ENCODE data around the gene FPR3. TPM values are rescaled to one million over a fixed set of nuclear protein-coding genes. Genes with fewer than 3 reads are reported as not detected.

The FPR3 gene
- total RNA-seq, 1 experiment from 2014 or later = not detected

DNA sequence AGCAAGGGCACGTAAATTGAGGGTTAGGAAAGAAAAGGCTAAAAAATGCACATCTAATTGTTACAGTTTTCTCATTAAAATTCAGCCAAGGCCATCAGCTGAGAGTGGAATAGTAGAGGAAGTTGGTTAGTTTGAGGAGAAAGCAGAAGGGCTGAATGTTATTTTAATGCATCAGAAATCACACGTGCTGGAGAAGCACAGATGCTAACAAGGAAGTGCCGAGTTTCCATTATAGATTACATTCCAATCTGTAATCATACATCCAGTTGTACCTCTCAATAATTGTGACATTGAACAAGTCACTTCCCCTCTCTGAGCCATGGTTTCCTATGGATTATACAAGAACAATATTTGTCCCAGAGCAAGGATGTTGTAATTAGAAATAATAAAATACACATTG is 25.1 kb downstream of the FPR3 start:
- no peak overlapping the region for H3K27ac Mint-ChIP-seq
- Histone ChIP-seq H2AK5ac (ENCODE audit: insufficient read length, low read length) (no peak overlapping the region), H2BK5ac (ENCODE audit: insufficient read length, low read length) (no peak overlapping the region), H3K4ac (ENCODE audit: low read depth, low read length) (no peak overlapping the region), H3K4me1 (ENCODE audit: insufficient read depth, low read length) (no peaks in the 10 kb centered on the region), H3K27ac (ENCODE audit: insufficient read length, low read depth, low read length) (no peak overlapping the region), H2BK120ac (ENCODE audit: low read depth, low read length, poor library complexity, severe bottlenecking) (no peak overlapping the region), H2BK12ac (ENCODE audit: insufficient read length, low read depth, low read length) (no peak overlapping the region), H2AFZ (ENCODE audit: low read length) (no peak overlapping the region), H3K23ac (ENCODE audit: insufficient read length, low read depth, low read length) (no peak overlapping the region), H3K27me3 (ENCODE audit: insufficient read depth, low read length) (no peaks in the 10 kb centered on the region), H3K79me1 (ENCODE audit: insufficient read depth, low read depth, low read length, poor library complexity, severe bottlenecking) (no peaks in the 10 kb centered on the region), H3K9me3 (ENCODE audit: control insufficient read depth, low read depth, low read length) (peaks cover 12% of the 10 kb centered on the region), H3K14ac (ENCODE audit: insufficient read depth, low read length) (no peak overlapping the region), H4K8ac (replicated peaks; ENCODE audit: insufficient read length, low read depth, low read length) (no peak overlapping the region), H2BK20ac (ENCODE audit: low read depth, low read length, poor library complexity, severe bottlenecking) (no peak overlapping the region), H3K4me2 (ENCODE audit: insufficient read depth, insufficient read length, low read length) (no peak overlapping the region), H4K5ac (ENCODE audit: insufficient read length, low read depth, low read length) (no peak overlapping the region), H2BK15ac (ENCODE audit: low read depth, low read length) (no peak overlapping the region), H3K18ac (ENCODE audit: insufficient read length, low read depth, low read length) (no peak overlapping the region), H3K56ac (ENCODE audit: insufficient read length, low read depth, low read length) (no peak overlapping the region), H4K20me1 (ENCODE audit: control insufficient read depth, insufficient read depth, insufficient read length) (no peaks in the 10 kb centered on the region), H3K79me2 (ENCODE audit: insufficient read depth, low read length) (no peaks in the 10 kb centered on the region), H4K91ac (ENCODE audit: insufficient read length, low read depth, low read length) (no peak overlapping the region), H3K23me2 (ENCODE audit: insufficient read length, low read depth, low read length, poor library complexity, severe bottlenecking) (no peaks in the 10 kb centered on the region), H3T11ph (ENCODE audit: low read length) (no peak overlapping the region), H3K9ac (ENCODE audit: extremely low read depth, insufficient read length, low read length) (no peak overlapping the region)
- peaks cover 97 to 98% of the 10 kb centered on the region in 2 experiments for H3K9me3 Mint-ChIP-seq
- TF ChIP-seq, protein P1, sequence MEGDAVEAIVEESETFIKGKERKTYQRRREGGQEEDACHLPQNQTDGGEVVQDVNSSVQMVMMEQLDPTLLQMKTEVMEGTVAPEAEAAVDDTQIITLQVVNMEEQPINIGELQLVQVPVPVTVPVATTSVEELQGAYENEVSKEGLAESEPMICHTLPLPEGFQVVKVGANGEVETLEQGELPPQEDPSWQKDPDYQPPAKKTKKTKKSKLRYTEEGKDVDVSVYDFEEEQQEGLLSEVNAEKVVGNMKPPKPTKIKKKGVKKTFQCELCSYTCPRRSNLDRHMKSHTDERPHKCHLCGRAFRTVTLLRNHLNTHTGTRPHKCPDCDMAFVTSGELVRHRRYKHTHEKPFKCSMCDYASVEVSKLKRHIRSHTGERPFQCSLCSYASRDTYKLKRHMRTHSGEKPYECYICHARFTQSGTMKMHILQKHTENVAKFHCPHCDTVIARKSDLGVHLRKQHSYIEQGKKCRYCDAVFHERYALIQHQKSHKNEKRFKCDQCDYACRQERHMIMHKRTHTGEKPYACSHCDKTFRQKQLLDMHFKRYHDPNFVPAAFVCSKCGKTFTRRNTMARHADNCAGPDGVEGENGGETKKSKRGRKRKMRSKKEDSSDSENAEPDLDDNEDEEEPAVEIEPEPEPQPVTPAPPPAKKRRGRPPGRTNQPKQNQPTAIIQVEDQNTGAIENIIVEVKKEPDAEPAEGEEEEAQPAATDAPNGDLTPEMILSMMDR (conservative IDR thresholded peaks at IDR 0.05) = no peak
- peaks cover 2% of the 10 kb centered on the region; the same call in 1 of the 2 replicates for H3K27me3 Mint-ChIP-seq (ENCODE audit: low read depth)
- no peak overlapping the region for H3K4me3 Mint-ChIP-seq
- DNase-seq = no peak
- peaks cover 0 to 18% (median 5%) of the 10 kb centered on the region in 3 experiments; a peak in 6 of 7 replicates for H3K36me3 Mint-ChIP-seq (ENCODE audit: insufficient read depth in 1 of 3, low read depth in 3 of 3)
- H3K4me1 Mint-ChIP-seq = no peaks in the 10 kb centered on the region
- WGBS (ENCODE audit: extremely low coverage, insufficient read length, low lambda C conversion rate) = no CpG with 5 or more reads among the region's 3 CpGs

All from H9 (cell line).